ENCODE data around the gene LCNL1. TPM values are rescaled to one million over a fixed set of nuclear protein-coding genes. Genes with fewer than 3 reads are reported as not detected.

LCNL1 gene
- total RNA-seq, 2 donors from 2014 or later = 0.11 TPM; not detected in 1

DNA sequence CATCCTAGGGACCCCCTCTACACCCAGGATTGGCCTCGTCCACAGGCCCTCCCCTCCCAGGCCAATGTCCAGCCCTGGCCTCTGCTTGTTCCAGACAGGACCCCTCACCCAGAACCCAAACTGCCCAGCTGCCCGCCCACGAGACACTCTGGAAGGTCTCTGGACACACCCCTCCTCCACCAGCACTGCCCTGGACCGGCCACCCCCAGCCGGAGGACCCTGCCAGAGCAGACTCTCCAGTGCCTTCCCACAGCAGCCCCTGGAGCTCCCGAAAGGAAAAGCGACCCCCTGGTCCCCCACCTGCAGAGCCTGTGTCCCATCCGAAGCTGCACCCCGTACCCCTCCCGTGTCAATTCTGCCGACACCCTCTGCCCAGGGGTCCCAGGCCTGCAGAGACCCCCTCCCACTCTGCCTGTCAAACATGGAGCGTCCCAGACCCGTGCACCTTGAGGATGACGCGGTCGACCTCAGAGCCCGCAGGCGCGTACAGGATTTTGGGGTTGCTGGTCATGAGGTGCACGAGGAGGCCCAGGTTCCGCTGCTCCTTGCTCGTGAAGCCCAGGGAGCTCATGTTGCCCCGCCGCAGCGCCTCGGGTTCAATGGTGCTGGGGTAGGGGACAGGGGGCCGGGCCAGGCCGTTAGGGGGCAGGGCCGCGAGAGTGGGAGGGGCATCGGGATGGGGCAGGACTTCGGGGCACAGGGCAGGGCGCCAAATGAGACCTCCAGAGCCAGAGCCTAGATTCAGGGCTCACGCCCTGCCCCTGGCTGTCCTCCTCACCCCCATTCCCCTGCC lies 37.3 kb downstream of the LCNL1 start:
- Mint-ChIP-seq H3K9me3 (no peaks in the 10 kb centered on the region), H3K27me3 (no peaks in the 10 kb centered on the region), H3K27ac (no peak overlapping the region), H3K4me1 (no peaks in the 10 kb centered on the region), H3K4me3 (no peak overlapping the region), H3K36me3 (ENCODE audit: low read depth) (peaks cover 6% of the 10 kb centered on the region)
- no peak for ATAC-seq (replicated peaks)

DNA sequence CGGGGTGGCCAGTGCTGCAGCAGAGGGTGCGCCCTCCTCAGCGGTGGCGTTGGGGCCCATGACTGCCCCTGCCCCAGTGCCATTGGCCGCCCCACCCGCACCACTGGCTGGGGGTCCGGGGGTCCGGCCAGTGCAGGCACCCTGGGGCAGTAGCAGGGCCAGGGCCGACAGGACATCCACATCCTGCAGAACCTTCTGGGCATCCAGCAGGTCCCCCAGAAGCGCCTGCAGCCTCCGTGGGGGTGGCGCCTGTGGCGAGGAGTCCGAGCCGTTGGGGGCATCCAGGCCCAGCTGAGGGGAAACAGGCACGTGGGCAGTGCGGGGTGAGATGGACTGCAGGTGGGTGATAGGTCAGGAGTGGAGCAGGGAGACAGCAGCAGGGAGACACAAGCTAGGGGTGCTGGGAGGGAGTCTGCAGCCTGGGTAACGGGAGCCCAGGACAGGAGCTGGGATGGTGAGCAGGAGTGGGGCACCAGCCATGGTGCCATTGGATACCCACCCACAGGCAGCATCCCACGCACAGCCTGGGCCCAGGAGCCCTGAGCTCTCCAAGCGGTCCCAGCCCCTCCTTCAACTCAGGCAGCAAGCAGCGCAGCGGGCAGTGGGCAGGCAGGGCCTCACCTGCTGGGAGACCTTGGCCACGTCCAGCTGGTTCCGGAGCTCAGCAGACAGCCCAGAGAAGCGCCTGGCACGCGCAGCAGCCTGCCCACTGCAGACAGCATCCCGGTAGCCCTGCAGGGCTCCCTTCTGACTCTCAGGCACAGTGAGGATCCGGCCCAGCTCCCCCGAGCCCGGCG lies 38.2 kb downstream of the LCNL1 start:
- H3K4me1 Mint-ChIP-seq = no peaks in the 10 kb centered on the region
- no peak overlapping the region for H3K27ac Mint-ChIP-seq
- H3K27me3 Mint-ChIP-seq = no peaks in the 10 kb centered on the region
- ATAC-seq (replicated peaks) = no peak
- no peaks in the 10 kb centered on the region for H3K9me3 Mint-ChIP-seq
- H3K36me3 Mint-ChIP-seq (ENCODE audit: low read depth) = peaks cover 6% of the 10 kb centered on the region
- H3K4me3 Mint-ChIP-seq = no peak overlapping the region

DNA sequence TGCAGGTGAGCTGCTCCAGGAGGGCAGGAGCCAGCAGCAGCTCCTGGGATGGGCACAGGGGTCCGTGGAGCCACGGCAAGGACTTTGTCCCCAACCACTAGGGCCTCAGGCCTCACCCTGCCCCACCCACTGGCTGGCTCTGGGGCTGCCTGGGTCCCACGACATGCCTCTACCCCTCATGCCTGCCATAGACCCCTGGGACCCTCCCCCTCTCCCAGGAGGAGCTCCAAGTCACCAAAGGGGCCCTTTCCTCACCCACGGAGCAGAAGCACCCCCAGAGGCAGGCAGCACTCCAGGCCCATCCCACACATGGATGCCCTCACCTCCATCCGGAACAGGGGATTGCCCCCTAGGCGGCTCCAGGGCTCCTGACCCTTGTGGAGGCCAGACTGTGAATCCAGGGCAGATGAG lies 38.8 kb downstream of the LCNL1 start:
- no peak overlapping the region for H3K27ac Mint-ChIP-seq
- no peak overlapping the region for H3K4me3 Mint-ChIP-seq
- ATAC-seq (replicated peaks) = no peak
- peaks cover 6% of the 10 kb centered on the region for H3K36me3 Mint-ChIP-seq (ENCODE audit: low read depth)
- no peaks in the 10 kb centered on the region for H3K4me1 Mint-ChIP-seq
- H3K9me3 Mint-ChIP-seq = no peaks in the 10 kb centered on the region
- no peaks in the 10 kb centered on the region for H3K27me3 Mint-ChIP-seq

DNA sequence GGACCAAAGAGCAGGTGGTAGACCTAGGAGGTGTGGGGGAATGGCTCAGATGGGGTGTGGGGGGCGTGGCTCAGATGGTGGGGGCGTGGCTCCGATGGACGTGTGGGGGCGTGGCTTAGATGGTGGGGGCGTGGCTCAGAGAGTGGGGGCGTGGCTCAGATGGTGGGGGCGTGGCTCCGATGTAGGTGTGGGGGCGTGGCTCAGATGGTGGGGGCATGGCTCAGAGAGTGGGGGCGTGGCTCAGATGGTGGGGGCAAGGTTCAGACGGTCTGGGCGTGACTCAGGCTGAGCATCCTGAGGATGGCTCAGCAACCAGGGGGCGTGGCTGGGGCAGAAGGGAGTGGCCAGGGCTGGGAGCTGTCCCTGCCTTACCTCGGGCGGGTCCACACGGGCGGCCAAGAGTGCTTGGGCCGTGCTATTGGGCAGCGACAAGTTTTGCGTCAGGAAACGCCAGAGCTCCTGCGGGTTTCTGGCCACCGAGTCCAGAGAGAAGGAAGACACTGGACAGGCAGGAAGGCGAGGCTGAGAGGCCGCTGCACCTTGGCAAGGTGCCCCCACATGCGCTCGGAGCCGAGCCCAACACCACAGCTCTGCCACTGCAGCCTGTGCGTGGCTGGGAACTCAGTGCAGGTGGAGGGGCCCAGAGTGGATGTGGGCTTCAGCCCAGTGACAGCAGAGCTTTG lies 39.3 kb downstream of the LCNL1 start:
- no peaks in the 10 kb centered on the region for H3K27me3 Mint-ChIP-seq
- no peak overlapping the region for H3K27ac Mint-ChIP-seq
- H3K9me3 Mint-ChIP-seq = no peaks in the 10 kb centered on the region
- peaks cover under 1% of the 10 kb centered on the region for H3K36me3 Mint-ChIP-seq (ENCODE audit: low read depth)
- H3K4me1 Mint-ChIP-seq = no peaks in the 10 kb centered on the region
- no peak overlapping the region for H3K4me3 Mint-ChIP-seq
- ATAC-seq (replicated peaks) = peak; percentile 91

DNA sequence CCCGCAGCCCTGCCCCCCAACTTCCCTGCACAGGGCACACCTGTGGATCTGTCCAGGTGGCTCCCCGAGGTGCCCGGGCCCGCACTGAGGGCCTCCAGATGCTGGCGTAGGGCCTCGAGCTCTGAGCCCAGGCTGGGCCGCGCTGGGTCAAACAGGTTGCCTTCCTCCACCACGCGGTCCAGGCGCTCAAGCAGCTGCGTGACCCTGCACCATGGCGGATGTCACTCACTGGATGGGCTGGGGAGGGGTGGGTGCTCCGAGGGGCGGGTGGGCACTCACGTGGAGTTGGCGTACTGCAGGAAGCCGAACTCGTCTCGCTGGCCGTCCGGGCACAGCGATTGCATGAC lies 39.8 kb downstream of the LCNL1 start:
- Mint-ChIP-seq H3K4me3 (no peak overlapping the region), H3K4me1 (no peaks in the 10 kb centered on the region), H3K36me3 (ENCODE audit: low read depth) (no peaks in the 10 kb centered on the region), H3K27ac (no peak overlapping the region), H3K9me3 (no peaks in the 10 kb centered on the region), H3K27me3 (no peaks in the 10 kb centered on the region)
- ATAC-seq (replicated peaks) = no peak

DNA sequence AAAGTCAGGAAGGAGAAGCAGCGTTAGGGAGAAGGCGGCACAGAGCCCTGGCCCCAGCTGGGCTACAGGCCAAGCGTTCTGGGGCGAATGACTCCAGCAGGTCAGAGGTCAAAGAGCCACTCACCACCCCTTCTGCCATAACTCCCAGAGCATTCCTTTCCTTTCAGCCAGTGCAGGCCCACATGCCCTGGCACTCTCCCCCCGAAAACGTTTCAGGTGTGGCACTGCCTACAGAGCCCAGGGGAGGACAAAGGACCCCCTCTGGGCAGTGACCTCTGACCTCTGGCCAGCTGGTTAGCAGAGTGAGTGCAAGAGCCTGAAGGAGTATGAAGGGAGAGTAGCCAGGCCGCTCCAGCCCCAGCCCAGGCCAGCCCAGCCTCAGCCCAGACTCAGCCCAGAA lies 40.4 kb downstream of the LCNL1 start:
- Mint-ChIP-seq H3K27ac (no peak overlapping the region), H3K27me3 (no peaks in the 10 kb centered on the region), H3K36me3 (ENCODE audit: low read depth) (no peaks in the 10 kb centered on the region), H3K4me3 (no peak overlapping the region), H3K4me1 (no peaks in the 10 kb centered on the region), H3K9me3 (no peaks in the 10 kb centered on the region)
- no peak for ATAC-seq (replicated peaks)

DNA sequence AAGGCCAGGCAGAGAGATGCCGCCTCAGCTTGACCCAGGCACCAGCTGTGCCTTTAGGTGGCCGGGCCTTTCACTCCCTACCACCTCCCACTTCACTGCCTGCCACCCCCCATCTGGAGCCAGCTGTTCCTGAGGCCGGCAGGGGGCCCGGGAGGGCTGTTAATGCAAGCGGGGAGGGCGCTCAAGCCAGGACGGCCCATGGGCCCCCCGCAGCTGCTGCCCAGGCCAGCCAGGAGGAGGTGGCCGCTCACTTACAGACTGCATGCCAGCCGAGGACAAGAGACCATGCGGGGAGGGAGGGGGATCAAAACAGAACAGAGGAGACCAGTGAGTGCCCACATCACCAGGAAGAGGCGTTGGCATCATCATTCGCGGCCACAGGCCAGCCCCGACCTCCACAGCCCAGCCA lies 40.8 kb downstream of the LCNL1 start:
- no peaks in the 10 kb centered on the region for H3K9me3 Mint-ChIP-seq

DNA sequence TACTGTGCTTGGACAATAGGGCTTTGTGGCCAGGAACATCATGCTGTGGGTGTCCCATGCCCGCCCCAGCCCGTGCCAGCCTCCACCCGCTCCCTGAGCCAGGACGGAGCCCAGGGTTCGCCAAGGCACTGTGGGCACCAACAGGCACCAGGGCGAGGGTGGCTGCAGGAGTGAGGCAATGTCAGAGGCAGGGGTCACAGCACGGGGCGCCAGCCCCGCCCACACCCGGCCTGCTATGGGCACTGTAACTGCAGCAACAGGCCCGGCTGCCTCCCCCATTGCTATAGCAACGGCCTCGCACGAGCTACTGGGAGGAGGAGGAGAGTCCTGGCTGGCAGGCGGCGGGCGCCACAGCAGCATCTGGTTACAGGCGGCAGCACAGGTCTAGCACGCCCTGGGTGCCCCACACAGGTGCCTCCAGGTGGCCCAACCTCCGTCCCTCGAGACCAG lies 42.7 kb downstream of the LCNL1 start:
- ATAC-seq (replicated peaks) = no peak
- peaks cover under 1% of the 10 kb centered on the region for H3K4me1 Mint-ChIP-seq

More for the DNA sequence above, 40.8 kb downstream of the LCNL1 start:
- H3K4me1 Mint-ChIP-seq = no peaks in the 10 kb centered on the region
- no peak overlapping the region for H3K27ac Mint-ChIP-seq
- H3K27me3 Mint-ChIP-seq = no peaks in the 10 kb centered on the region
- ATAC-seq (replicated peaks) = no peak
- no peaks in the 10 kb centered on the region for H3K36me3 Mint-ChIP-seq (ENCODE audit: low read depth)
- H3K4me3 Mint-ChIP-seq = no peak overlapping the region

DNA sequence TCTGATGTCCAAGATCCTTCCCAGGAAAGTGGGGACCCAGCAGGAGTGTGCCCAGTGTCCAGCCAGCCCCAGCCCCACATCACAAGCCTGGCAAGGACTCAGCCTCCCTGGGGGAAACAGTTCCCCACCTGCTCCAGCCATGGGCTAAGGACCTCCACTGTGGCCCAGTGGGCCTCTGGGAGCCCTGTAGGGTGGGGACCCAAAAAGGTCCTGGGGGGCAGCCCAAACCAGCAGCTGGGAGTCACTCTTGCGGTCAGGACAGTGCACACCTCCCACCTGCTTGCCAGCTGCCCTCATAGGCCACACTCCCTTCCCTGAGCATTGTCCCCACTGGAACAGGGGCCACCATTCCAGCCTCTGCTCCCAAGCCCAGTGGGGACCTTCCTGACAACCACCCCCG lies 43.6 kb downstream of the LCNL1 start:
- no peak for ATAC-seq (replicated peaks)
- peaks cover 8% of the 10 kb centered on the region for H3K36me3 Mint-ChIP-seq (ENCODE audit: low read depth)
- H3K27ac Mint-ChIP-seq = no peak overlapping the region
- peak overlapping the region; percentile 75 for H3K4me3 Mint-ChIP-seq
- H3K27me3 Mint-ChIP-seq = no peaks in the 10 kb centered on the region
- no peaks in the 10 kb centered on the region for H3K9me3 Mint-ChIP-seq
- peaks cover 5% of the 10 kb centered on the region for H3K4me1 Mint-ChIP-seq

More for the DNA sequence above, 42.7 kb downstream of the LCNL1 start:
- Mint-ChIP-seq H3K9me3 (no peaks in the 10 kb centered on the region), H3K27ac (no peak overlapping the region), H3K36me3 (ENCODE audit: low read depth) (peaks cover 2% of the 10 kb centered on the region), H3K4me3 (no peak overlapping the region), H3K27me3 (no peaks in the 10 kb centered on the region)

DNA sequence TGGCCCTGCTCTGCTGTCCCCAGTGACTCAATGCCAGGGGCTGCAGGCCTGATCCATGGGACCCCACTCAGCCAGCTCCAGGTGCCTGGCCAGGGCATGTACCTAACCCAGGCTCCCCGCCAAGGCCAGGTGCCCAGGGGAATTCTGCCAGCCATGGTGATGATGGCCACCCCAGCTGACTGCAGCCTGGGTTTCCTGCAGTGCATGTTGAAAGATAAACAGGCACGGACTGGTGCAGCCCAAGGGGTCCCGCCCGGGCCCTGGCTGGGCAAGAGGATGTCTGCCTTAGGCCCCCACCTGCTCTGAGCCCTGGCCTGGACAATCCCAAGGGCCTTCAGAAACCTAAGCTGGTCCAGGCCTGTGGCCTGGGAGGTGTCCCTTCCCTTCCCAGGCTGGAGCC lies 44.0 kb downstream of the LCNL1 start:
- Mint-ChIP-seq H3K27me3 (no peaks in the 10 kb centered on the region), H3K9me3 (no peaks in the 10 kb centered on the region), H3K4me1 (peaks cover 5% of the 10 kb centered on the region), H3K36me3 (ENCODE audit: low read depth) (peaks cover 8% of the 10 kb centered on the region), H3K27ac (no peak overlapping the region), H3K4me3 (peak overlapping the region; percentile 75)
- ATAC-seq (replicated peaks) = no peak

DNA sequence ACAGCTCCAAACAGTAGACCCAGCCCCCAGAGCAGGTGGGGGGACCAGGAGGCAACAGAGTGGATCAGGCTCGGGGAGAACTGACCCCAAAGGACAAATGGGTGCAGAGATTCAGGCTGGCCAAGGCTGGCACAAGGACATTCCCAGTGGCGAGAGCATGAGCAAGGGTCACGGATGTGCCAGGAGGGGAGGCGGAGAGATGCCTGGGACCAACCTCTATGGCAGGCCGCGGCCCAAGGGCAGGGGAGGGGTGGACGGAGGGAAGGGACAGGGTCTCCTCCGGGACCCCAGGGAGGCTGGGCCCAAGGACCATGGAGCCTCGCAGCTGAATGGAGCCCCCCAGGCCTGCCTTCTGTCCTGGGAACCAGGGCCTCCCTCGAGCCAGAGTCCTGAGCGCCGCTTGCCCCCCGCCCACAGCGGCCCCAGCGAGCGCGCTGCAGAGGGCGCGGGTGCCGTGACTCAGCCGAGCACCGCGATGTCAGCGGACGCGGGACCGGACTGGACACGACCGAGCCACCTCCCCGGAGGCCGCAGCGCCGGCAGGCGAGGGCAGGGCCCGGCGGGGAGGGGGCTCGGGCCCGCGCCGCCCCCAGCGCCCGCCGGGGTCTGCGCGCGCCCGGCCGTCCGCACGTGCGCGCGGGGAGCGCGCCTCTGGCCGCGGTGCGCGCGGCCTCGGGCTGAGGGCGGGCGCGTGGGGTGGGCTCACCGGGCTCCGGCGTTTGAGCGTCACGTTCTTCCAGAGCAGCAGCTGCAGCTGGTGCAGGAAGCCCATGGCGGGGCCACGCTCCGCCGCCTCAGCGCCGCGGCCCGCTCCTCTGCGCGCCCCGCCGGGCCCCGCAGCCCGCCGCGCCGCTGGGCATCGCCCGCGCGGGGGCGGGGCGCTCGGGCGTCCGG lies 44.8 kb downstream of the LCNL1 start, which contains the start of gene ABCA2:
TSS of gene ABCA2 (minus strand) at position 869 of the 894 bp plus-strand sequence. CDS start at position 772, 97 bp downstream.
- Mint-ChIP-seq H3K36me3 (ENCODE audit: low read depth) (peaks cover 8% of the 10 kb centered on the region), H3K4me3 (peak within 1 kb of the TSS; percentile 86), H3K4me1 (peaks cover 5% of the 10 kb centered on the region), H3K27me3 (no peaks in the 10 kb centered on the region), H3K9me3 (no peaks in the 10 kb centered on the region), H3K27ac (peak within 1 kb of the TSS; percentile 66)
- ATAC-seq (replicated peaks) = no peak

DNA sequence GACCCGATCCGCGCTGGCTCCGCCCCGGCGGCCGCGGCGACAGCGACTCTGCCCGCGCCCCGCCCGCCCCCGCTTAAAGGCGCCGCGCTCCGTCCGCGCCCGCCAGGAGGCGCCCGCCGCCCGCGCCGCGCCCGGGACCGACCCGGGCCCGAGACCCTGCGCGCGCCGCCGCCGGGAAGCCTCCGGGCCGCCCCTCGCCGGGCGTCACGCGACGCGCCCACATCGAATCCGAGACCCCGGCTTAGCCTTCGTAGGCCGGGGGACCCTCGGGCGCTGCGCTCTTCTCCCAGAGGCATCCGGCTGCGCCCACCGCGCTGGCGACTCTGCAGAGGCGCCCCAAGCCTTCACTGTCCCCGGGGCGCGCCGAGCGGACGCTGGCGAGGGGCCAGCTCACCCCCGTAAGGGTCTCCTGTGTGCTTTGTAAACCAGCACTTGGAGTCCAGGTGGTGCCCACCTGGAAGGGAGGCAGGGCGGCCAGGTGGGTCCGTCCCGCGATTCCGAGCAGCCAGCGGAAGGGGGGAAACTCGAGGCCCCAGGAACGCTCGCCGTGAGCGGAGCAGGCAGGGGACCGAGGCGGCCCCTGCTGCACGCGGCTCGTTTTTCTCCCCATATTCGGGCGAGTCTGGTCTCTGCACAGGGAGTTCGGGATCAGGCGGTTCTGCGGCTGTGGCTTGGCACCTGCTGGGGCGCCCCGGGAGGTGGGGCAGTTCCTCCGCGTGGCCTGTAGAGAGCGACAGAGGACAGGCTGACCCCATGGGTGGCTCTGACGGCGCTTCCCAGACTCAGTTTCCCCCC lies 45.7 kb downstream of the LCNL1 start:
- peaks cover 8% of the 10 kb centered on the region for H3K36me3 Mint-ChIP-seq (ENCODE audit: low read depth)
- ATAC-seq (replicated peaks) = peak; percentile 41
- H3K9me3 Mint-ChIP-seq = no peaks in the 10 kb centered on the region
- H3K4me1 Mint-ChIP-seq = peaks cover 5% of the 10 kb centered on the region
- H3K27me3 Mint-ChIP-seq = no peaks in the 10 kb centered on the region
- peak overlapping the region; percentile 86 for H3K4me3 Mint-ChIP-seq
- H3K27ac Mint-ChIP-seq = peak overlapping the region; percentile 66

All from activated T-helper 17 cell treated with anti-CD3 and anti-CD28 coated beads, Interleukin-2, amount 50 U/mL, for 72 hours (primary cell).